H9 (cell line): Measurements from ENCODE around the gene FUT8. TPM values are rescaled to one million over a fixed set of nuclear protein-coding genes. Genes with fewer than 3 reads are reported as not detected.
"Not testable (repeated sequence)": the region's sequence is repeated elsewhere in the genome, so short reads cannot be mapped to it uniquely, and the experiment has no call there.

Source experiments
- DNase-seq: peaks from one replicate; pipeline ENCODE4 v3.0.0-alpha.2; 2017
- H2AFZ ChIP-seq: one replicate; pipeline ENCODE4 v1.6.1; 2013; ENCODE audit warnings: mild to moderate bottlenecking, low read length, control low read depth, moderate library complexity
- H2AK5ac ChIP-seq: 2 replicates; pipeline ENCODE4 v1.6.1; 2013; ENCODE audit warnings: low read length, control low read depth, mixed read lengths; ENCODE audit not compliant: insufficient read length
- H2BK120ac ChIP-seq: one replicate; pipeline ENCODE4 v1.6.1; 2013; ENCODE audit warnings: low read depth, mild to moderate bottlenecking, low read length, control low read depth, inconsistent platforms; ENCODE audit not compliant: poor library complexity, severe bottlenecking
- H2BK12ac ChIP-seq: 2 replicates; pipeline ENCODE4 v1.6.1; 2013; ENCODE audit warnings: low read length, control low read depth, mixed read lengths, low read depth; ENCODE audit not compliant: insufficient read length
- H2BK15ac ChIP-seq: 2 replicates; pipeline ENCODE4 v1.6.1; 2013; ENCODE audit warnings: low read depth, low read length, control low read depth
- H2BK20ac ChIP-seq: one replicate; pipeline ENCODE4 v1.6.1; 2013; ENCODE audit warnings: low read depth, mild to moderate bottlenecking, low read length, control low read depth, inconsistent platforms; ENCODE audit not compliant: poor library complexity, severe bottlenecking
- H2BK5ac ChIP-seq: 2 replicates; pipeline ENCODE4 v1.6.1; 2013; ENCODE audit warnings: low read length, control low read depth, mixed read lengths; ENCODE audit not compliant: insufficient read length
- H3K14ac ChIP-seq: 2 replicates; pipeline ENCODE4 v1.6.1; 2013; ENCODE audit warnings: low read length, control low read depth; ENCODE audit not compliant: insufficient read depth
- H3K18ac ChIP-seq: 2 replicates; pipeline ENCODE4 v1.6.1; 2013; ENCODE audit warnings: low read depth, mild to moderate bottlenecking, mixed read lengths, low read length, control low read depth; ENCODE audit not compliant: insufficient read length
- H3K23ac ChIP-seq: 2 replicates; pipeline ENCODE4 v1.6.1; 2013; ENCODE audit warnings: low read length, control low read depth, mixed read lengths, low read depth; ENCODE audit not compliant: insufficient read length
- H3K23me2 ChIP-seq: 2 replicates; pipeline ENCODE4 v1.6.1; 2013; ENCODE audit warnings: low read depth, mild to moderate bottlenecking, mixed read lengths, low read length, control low read depth; ENCODE audit not compliant: insufficient read length, poor library complexity, severe bottlenecking
- H3K27ac ChIP-seq: 2 replicates; pipeline ENCODE4 v1.5.1; 2013; ENCODE audit warnings: low read length, control low read depth, mixed read lengths, low read depth; ENCODE audit not compliant: insufficient read length
- H3K27me3 ChIP-seq: 2 replicates; pipeline ENCODE4 v1.6.1; 2013; ENCODE audit warnings: low read length, control low read depth, inconsistent platforms; ENCODE audit not compliant: insufficient read depth
- H3K4ac ChIP-seq: 2 replicates; pipeline ENCODE4 v1.6.1; 2013; ENCODE audit warnings: low read depth, mild to moderate bottlenecking, control low read depth, inconsistent platforms, low read length, moderate library complexity
- H3K4me1 ChIP-seq: 2 replicates; pipeline ENCODE4 v1.6.1; 2013; ENCODE audit warnings: low read length, control low read depth, inconsistent platforms; ENCODE audit not compliant: insufficient read depth
- H3K4me2 ChIP-seq: 2 replicates; pipeline ENCODE4 v1.6.1; 2013; ENCODE audit warnings: low read length, control low read depth, mixed read lengths; ENCODE audit not compliant: insufficient read length, insufficient read depth
- H3K56ac ChIP-seq: 2 replicates; pipeline ENCODE4 v1.6.1; 2013; ENCODE audit warnings: low read depth, mild to moderate bottlenecking, mixed read lengths, low read length, control low read depth; ENCODE audit not compliant: insufficient read length
- H3K79me1 ChIP-seq: 2 replicates; pipeline ENCODE4 v1.6.1; 2013; ENCODE audit warnings: low read depth, mild to moderate bottlenecking, moderate library complexity, low read length, control low read depth, inconsistent platforms; ENCODE audit not compliant: insufficient read depth, poor library complexity, severe bottlenecking
- H3K79me2 ChIP-seq: 2 replicates; pipeline ENCODE4 v1.6.1; 2013; ENCODE audit warnings: low read length, control low read depth, inconsistent platforms; ENCODE audit not compliant: insufficient read depth
- H3K9ac ChIP-seq: 2 replicates; pipeline ENCODE4 v1.6.1; 2013; ENCODE audit warnings: low read length, control low read depth, mixed read lengths; ENCODE audit not compliant: insufficient read length; ENCODE audit errors: extremely low read depth
- H3K9me3 ChIP-seq: one replicate; pipeline ENCODE4 v1.6.1; 2013; ENCODE audit warnings: low read depth, low read length, inconsistent platforms; ENCODE audit not compliant: control insufficient read depth
- H3T11ph ChIP-seq: one replicate; pipeline ENCODE4 v1.6.1; 2013; ENCODE audit warnings: mild to moderate bottlenecking, low read length, control low read depth, inconsistent platforms
- H4K20me1 ChIP-seq: one replicate; pipeline ENCODE4 v1.6.1; 2013; ENCODE audit not compliant: control insufficient read depth, insufficient read length, insufficient read depth
- H4K5ac ChIP-seq: 2 replicates; pipeline ENCODE4 v1.6.1; 2013; ENCODE audit warnings: low read depth, mild to moderate bottlenecking, mixed read lengths, low read length, control low read depth; ENCODE audit not compliant: insufficient read length
- H4K8ac ChIP-seq: replicated peaks from 2 replicates; pipeline ENCODE4 v1.6.1; 2013; ENCODE audit warnings: low read length, control low read depth, mixed read lengths, low read depth; ENCODE audit not compliant: insufficient read length
- H4K91ac ChIP-seq: 2 replicates; pipeline ENCODE4 v1.6.1; 2013; ENCODE audit warnings: low read depth, mild to moderate bottlenecking, moderate library complexity, mixed read lengths, low read length, control low read depth; ENCODE audit not compliant: insufficient read length
- H3K27ac Mint-ChIP-seq, 3 experiments: 2 replicates in 2 of 3; 3 replicates in 1 of 3; pipeline ENCODE4 v1.8.0; 2020 to 2021; ENCODE audit warnings: mixed read lengths in 3 of 3, mild to moderate bottlenecking in 1 of 3, moderate library complexity in 1 of 3
- H3K27me3 Mint-ChIP-seq: 2 replicates; pipeline ENCODE4 v1.8.0; 2021; ENCODE audit warnings: low read depth, mild to moderate bottlenecking, moderate library complexity, mixed read lengths
- H3K36me3 Mint-ChIP-seq, 3 experiments: 2 replicates in 2 of 3; 3 replicates in 1 of 3; pipeline ENCODE4 v1.8.0; 2020 to 2021; ENCODE audit warnings: low read depth in 3 of 3, mixed read lengths in 3 of 3; ENCODE audit not compliant: insufficient read depth in 1 of 3
- H3K4me1 Mint-ChIP-seq, 2 experiments: 2 replicates each; pipeline ENCODE4 v1.8.0; 2020; ENCODE audit warnings: mixed read lengths in 2 of 2
- H3K4me3 Mint-ChIP-seq, 2 experiments: 2 replicates in 1 of 2; 3 replicates in 1 of 2; pipeline ENCODE4 v1.8.0; 2020 to 2021; ENCODE audit warnings: mild to moderate bottlenecking in 2 of 2, mixed read lengths in 2 of 2, moderate library complexity in 1 of 2
- H3K9me3 Mint-ChIP-seq, 2 experiments: 2 replicates in 1 of 2; 3 replicates in 1 of 2; pipeline ENCODE4 v1.8.0; 2020; ENCODE audit warnings: mild to moderate bottlenecking in 2 of 2, mixed read lengths in 2 of 2, moderate library complexity in 1 of 2
- CTCF ChIP-seq: fragments of 200-600 bp; sonication (generic); conservative IDR thresholded peaks from 3 replicates; pipeline ENCODE4 v1.8.0; 2021; ENCODE audit warnings: antibody characterized with exemption, mild to moderate bottlenecking
- WGBS: extraction: QIAGEN DNeasy Blood & Tissue Kit; methylation state at CpG from one replicate; pipeline ENCODE4 v1.1.7; 2013; ENCODE audit warnings: missing lambda C conversion rate, low lambda C conversion rate, mixed read lengths; ENCODE audit not compliant: insufficient read length; ENCODE audit errors: extremely low coverage; 5-methylcytosine and 5-hydroxymethylcytosine counted together
- total RNA-seq: library from RNA; stranded (reverse); gene quantifications from 2 replicates; pipeline ENCODE4 v1.2.1, GENCODE V29; 2021

The FUT8 gene
- total RNA-seq, 1 experiment from 2014 or later, result 44.3 TPM

GRCh38 chr14:65425885-65426284 is 13.4 kb downstream of the FUT8 start:
- Histone ChIP-seq H3K4ac (no peak overlapping the region), H2BK12ac (no peak overlapping the region), H4K20me1 (no peaks in the 10 kb centered on the region), H3K27ac (no peak overlapping the region), H4K5ac (no peak overlapping the region), H3K27me3 (no peaks in the 10 kb centered on the region), H3T11ph (no peak overlapping the region), H3K79me1 (peaks cover 3% of the 10 kb centered on the region), H3K9me3 (no peaks in the 10 kb centered on the region), H3K18ac (no peak overlapping the region), H2BK5ac (no peak overlapping the region), H4K91ac (no peak overlapping the region), H3K79me2 (no peaks in the 10 kb centered on the region), H2BK20ac (no peak overlapping the region), H3K4me1 (peaks cover 3% of the 10 kb centered on the region; the same call in 1 of the 2 replicates), H2AFZ (no peak overlapping the region), H3K23ac (no peak overlapping the region), H3K9ac (no peak overlapping the region), H3K4me2 (no peak overlapping the region), H3K14ac (no peak overlapping the region), H2AK5ac (no peak overlapping the region), H2BK15ac (no peak overlapping the region), H3K56ac (no peak overlapping the region), H4K8ac (no peak overlapping the region), H2BK120ac (no peak overlapping the region), H3K23me2 (no peaks in the 10 kb centered on the region)
- no peak for DNase-seq
- no peak for TF ChIP-seq CTCF
- Mint-ChIP-seq H3K27ac (no peak overlapping the region), H3K4me3 (no peak overlapping the region), H3K27me3 (no peaks in the 10 kb centered on the region), H3K4me1 (peaks cover 11 to 16% of the 10 kb centered on the region in 2 experiments), H3K36me3 (peaks cover 0 to 7% (median 0%) of the 10 kb centered on the region in 3 experiments; a peak in 1 of 7 replicates), H3K9me3 (no peaks in the 10 kb centered on the region; a peak in 1 of 5 replicates)
- no CpG with 5 or more reads among the region's 6 CpGs for WGBS

GRCh38 chr14:65426902-65427301 is 14.4 kb downstream of the FUT8 start:
- H3K4me1 ChIP-seq, H3K27me3 Mint-ChIP-seq, H4K8ac ChIP-seq, H3K4ac ChIP-seq, H2AK5ac ChIP-seq, H3K4me3 Mint-ChIP-seq, H4K91ac ChIP-seq, H3K27ac Mint-ChIP-seq, H3K79me1 ChIP-seq, H2BK20ac ChIP-seq, H3K9me3 Mint-ChIP-seq, H2BK12ac ChIP-seq, H4K20me1 ChIP-seq, H3K4me1 Mint-ChIP-seq, H3K27me3 ChIP-seq, H3K14ac ChIP-seq, H3K27ac ChIP-seq, H4K5ac ChIP-seq, H3K18ac ChIP-seq, H2BK5ac ChIP-seq, H3K4me2 ChIP-seq, H3K79me2 ChIP-seq, H2AFZ ChIP-seq, H3K56ac ChIP-seq, H3K23ac ChIP-seq, H3K9ac ChIP-seq, H3K9me3 ChIP-seq, DNase-seq, H2BK120ac ChIP-seq, H3K36me3 Mint-ChIP-seq, H3K23me2 ChIP-seq, H2BK15ac ChIP-seq, H3T11ph ChIP-seq: not testable (repeated sequence)
- WGBS, result no CpG with 5 or more reads among the region's 12 CpGs
